ENCODE results near the gene BCL2L12.

DNA sequence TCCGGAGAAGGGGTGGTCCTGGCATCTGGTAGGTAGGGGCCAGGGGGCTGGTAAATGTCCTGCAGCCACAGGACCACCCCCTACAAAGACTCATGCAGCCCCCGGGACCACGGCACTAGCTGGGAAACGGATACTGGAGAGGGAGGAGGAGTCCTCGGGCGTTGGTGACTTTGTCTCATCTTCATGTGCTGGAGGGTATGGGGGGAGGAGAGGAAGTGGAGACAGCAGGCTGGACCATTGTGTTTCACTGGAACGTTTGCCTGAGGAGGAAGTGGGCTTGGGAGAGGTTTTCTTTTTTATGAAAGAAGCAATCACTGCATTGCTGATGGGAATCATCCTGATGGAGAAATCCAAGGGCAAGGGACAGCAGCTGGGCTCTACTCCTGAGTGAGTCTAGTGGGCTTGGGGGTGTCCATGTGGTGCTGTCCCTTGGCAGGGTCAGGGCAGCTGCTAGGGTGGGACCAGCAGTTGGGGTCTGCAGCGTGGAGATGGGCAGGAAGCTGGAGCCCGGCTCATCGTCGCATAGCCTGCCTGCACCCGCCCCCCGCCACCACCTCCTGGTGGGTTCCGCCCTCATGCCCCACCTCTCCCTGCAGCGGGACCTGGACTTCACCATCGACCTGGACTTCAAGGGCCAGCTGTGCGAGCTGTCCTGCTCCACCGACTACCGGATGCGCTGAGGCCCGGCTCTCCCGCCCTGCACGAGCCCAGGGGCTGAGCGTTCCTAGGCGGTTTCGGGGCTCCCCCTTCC, 22.0 kb downstream of the BCL2L12 start:
- TF ChIP-seq POLR2AphosphoS5 (IDR thresholded peaks at IDR 0.05; ENCODE audit: low read depth, low read length) (peak; percentile 69), SIN3A (IDR thresholded peaks at IDR 0.05; ENCODE audit: borderline replicate concordance, insufficient read depth, low read length) (0 out of 2 replicates have a peak, but pooled peaks have one; percentile 15), TAF1 (IDR thresholded peaks at IDR 0.05; ENCODE audit: borderline replicate concordance, insufficient read depth, low read length) (no peak), FOXP2 (optimal IDR thresholded peaks at IDR 0.05; ENCODE audit: borderline replicate concordance, extremely low read depth, extremely low read length, insufficient read depth) (peak; percentile 64)
- TF ChIP-seq, protein P1, sequence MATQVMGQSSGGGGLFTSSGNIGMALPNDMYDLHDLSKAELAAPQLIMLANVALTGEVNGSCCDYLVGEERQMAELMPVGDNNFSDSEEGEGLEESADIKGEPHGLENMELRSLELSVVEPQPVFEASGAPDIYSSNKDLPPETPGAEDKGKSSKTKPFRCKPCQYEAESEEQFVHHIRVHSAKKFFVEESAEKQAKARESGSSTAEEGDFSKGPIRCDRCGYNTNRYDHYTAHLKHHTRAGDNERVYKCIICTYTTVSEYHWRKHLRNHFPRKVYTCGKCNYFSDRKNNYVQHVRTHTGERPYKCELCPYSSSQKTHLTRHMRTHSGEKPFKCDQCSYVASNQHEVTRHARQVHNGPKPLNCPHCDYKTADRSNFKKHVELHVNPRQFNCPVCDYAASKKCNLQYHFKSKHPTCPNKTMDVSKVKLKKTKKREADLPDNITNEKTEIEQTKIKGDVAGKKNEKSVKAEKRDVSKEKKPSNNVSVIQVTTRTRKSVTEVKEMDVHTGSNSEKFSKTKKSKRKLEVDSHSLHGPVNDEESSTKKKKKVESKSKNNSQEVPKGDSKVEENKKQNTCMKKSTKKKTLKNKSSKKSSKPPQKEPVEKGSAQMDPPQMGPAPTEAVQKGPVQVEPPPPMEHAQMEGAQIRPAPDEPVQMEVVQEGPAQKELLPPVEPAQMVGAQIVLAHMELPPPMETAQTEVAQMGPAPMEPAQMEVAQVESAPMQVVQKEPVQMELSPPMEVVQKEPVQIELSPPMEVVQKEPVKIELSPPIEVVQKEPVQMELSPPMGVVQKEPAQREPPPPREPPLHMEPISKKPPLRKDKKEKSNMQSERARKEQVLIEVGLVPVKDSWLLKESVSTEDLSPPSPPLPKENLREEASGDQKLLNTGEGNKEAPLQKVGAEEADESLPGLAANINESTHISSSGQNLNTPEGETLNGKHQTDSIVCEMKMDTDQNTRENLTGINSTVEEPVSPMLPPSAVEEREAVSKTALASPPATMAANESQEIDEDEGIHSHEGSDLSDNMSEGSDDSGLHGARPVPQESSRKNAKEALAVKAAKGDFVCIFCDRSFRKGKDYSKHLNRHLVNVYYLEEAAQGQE (IDR thresholded peaks at IDR 0.05; ENCODE audit: insufficient read depth in 1 of 2, low read depth in 2 of 2, low read length in 2 of 2) = no peak

All from PFSK-1 (cell line).